MM.1S (cell line): ENCODE measurements around the gene ENDOV.

Experiments
- DNase-seq: peaks from one replicate; pipeline ENCODE4 v3.0.0-alpha.2; 2015
- H2AFZ ChIP-seq: fragments of 300-600 bp; sonication (generic); 2 replicates; pipeline ENCODE4 v1.6.0; 2016; ENCODE audit warnings: antibody characterized with exemption, low read length
- H3F3A ChIP-seq: fragments of 300-600 bp; sonication (generic); 2 replicates; pipeline ENCODE4 v1.6.1; 2016; ENCODE audit warnings: mild to moderate bottlenecking, antibody characterized with exemption, low read length, moderate library complexity, mixed read lengths; ENCODE audit not compliant: insufficient read depth
- H3K27ac ChIP-seq: fragments of 300-600 bp; sonication (generic); 2 replicates; pipeline ENCODE4 v1.5.1; 2016; ENCODE audit warnings: mild to moderate bottlenecking, low read length
- H3K27me3 ChIP-seq: fragments of 300-600 bp; sonication (generic); replicated peaks from 2 replicates; pipeline ENCODE4 v1.6.0; 2016; ENCODE audit warnings: low read length; ENCODE audit not compliant: insufficient read depth
- H3K36me3 ChIP-seq: fragments of 300-600 bp; sonication (generic); replicated peaks from 2 replicates; pipeline ENCODE4 v1.6.1; 2016; ENCODE audit warnings: mild to moderate bottlenecking, low read length, mixed read lengths; ENCODE audit not compliant: insufficient read depth
- H3K4me1 ChIP-seq: fragments of 300-600 bp; sonication (generic); 2 replicates; pipeline ENCODE4 v1.6.1; 2016; ENCODE audit warnings: low read length, mixed read lengths
- H3K4me2 ChIP-seq: fragments of 300-600 bp; sonication (generic); 2 replicates; pipeline ENCODE4 v1.6.0; 2016; ENCODE audit warnings: low read depth, low read length
- H3K4me3 ChIP-seq: fragments of 300-600 bp; sonication (generic); 2 replicates; pipeline ENCODE4 v1.5.1; 2016; ENCODE audit warnings: low read length, mixed read lengths
- H3K79me2 ChIP-seq: fragments of 300-600 bp; sonication (generic); 2 replicates; pipeline ENCODE4 v1.6.1; 2016; ENCODE audit warnings: mixed run types, low read length, mixed read lengths
- H3K9ac ChIP-seq: fragments of 300-600 bp; sonication (generic); 2 replicates; pipeline ENCODE4 v1.6.1; 2016; ENCODE audit warnings: low read length, mixed read lengths
- H3K9me2 ChIP-seq: fragments of 300-600 bp; sonication (generic); replicated peaks from 2 replicates; pipeline ENCODE4 v1.6.1; 2016; ENCODE audit warnings: mild to moderate bottlenecking, low read length, mixed read lengths; ENCODE audit not compliant: insufficient read depth
- H3K9me3 ChIP-seq: fragments of 300-600 bp; sonication (generic); replicated peaks from 2 replicates; pipeline ENCODE4 v1.6.1; 2016; ENCODE audit warnings: mild to moderate bottlenecking, low read length, mixed read lengths; ENCODE audit not compliant: insufficient read depth
- H4K20me1 ChIP-seq: fragments of 300-600 bp; sonication (generic); 2 replicates; pipeline ENCODE4 v1.6.1; 2016; ENCODE audit warnings: mild to moderate bottlenecking, low read length, moderate library complexity, mixed read lengths; ENCODE audit not compliant: insufficient read depth
- CTCF ChIP-seq: fragments of 300-600 bp; sonication (generic); IDR thresholded peaks from 2 replicates; pipeline ENCODE4 v1.5.1; 2016; ENCODE audit warnings: antibody characterized with exemption, low read length, mixed read lengths
- EZH2 ChIP-seq: fragments of 300-600 bp; sonication (generic); optimal IDR thresholded peaks from 2 replicates; pipeline ENCODE3; 2017; ENCODE audit warnings: low read depth, mild to moderate bottlenecking, antibody characterized with exemption, low read length, mixed read lengths
- EZH2phosphoT487 ChIP-seq: fragments of 300-600 bp; sonication (generic); IDR thresholded peaks from 2 replicates; pipeline ENCODE4 v1.6.1; 2018; ENCODE audit warnings: antibody characterized with exemption, low read length

ENDOV gene

GRCh38 chr17:80455336-80455710, 40.4 kb downstream of the ENDOV start:
- no peaks in the 10 kb centered on the region for H3K79me2 ChIP-seq
- no peaks in the 10 kb centered on the region for H3K9me2 ChIP-seq
- H3K4me3 ChIP-seq, result peak overlapping the region; percentile 94
- peaks cover 80% of the 10 kb centered on the region for H3K27me3 ChIP-seq
- peak overlapping the region; percentile 64; the same call in 1 of the 2 replicates for H3K27ac ChIP-seq
- DNase-seq, result peak; percentile 15
- TF ChIP-seq CTCF (no peak), EZH2phosphoT487 (no peak), EZH2 (no peak)
- peak overlapping the region; percentile 90 for H3K9ac ChIP-seq
- H4K20me1 ChIP-seq, result no peaks in the 10 kb centered on the region
- H3K36me3 ChIP-seq, result no peaks in the 10 kb centered on the region
- H2AFZ ChIP-seq, result peak overlapping the region; percentile 96
- peaks cover 16% of the 10 kb centered on the region for H3K4me1 ChIP-seq
- H3K4me2 ChIP-seq, result peak overlapping the region; percentile 99
- H3K9me3 ChIP-seq, result no peaks in the 10 kb centered on the region
- H3F3A ChIP-seq, result peaks cover 9% of the 10 kb centered on the region; the same call in 1 of the 2 replicates

GRCh38 chr17:80455784-80456183, 40.8 kb downstream of the ENDOV start:
- no peak overlapping the region for H2AFZ ChIP-seq
- no peak overlapping the region for H3K27ac ChIP-seq
- H3F3A ChIP-seq, result peaks cover 9% of the 10 kb centered on the region; the same call in 1 of the 2 replicates
- H3K9me3 ChIP-seq, result no peaks in the 10 kb centered on the region
- H3K36me3 ChIP-seq, result no peaks in the 10 kb centered on the region
- H3K4me2 ChIP-seq, result peak overlapping the region; percentile 99; the same call in 1 of the 2 replicates
- H3K4me1 ChIP-seq, result peaks cover 16% of the 10 kb centered on the region
- peaks cover 80% of the 10 kb centered on the region for H3K27me3 ChIP-seq
- DNase-seq, result no peak
- H4K20me1 ChIP-seq, result no peaks in the 10 kb centered on the region
- H3K79me2 ChIP-seq, result no peaks in the 10 kb centered on the region
- H3K9me2 ChIP-seq, result no peaks in the 10 kb centered on the region
- no peak overlapping the region for H3K4me3 ChIP-seq
- TF ChIP-seq EZH2phosphoT487, result no peak
- TF ChIP-seq CTCF, result no peak
- no peak for TF ChIP-seq EZH2
- H3K9ac ChIP-seq, result no peak overlapping the region

GRCh38 chr17:80456465-80457235, 41.7 kb downstream of the ENDOV start:
- no peaks in the 10 kb centered on the region for H3K79me2 ChIP-seq
- H3K4me1 ChIP-seq, result peaks cover 16% of the 10 kb centered on the region
- H4K20me1 ChIP-seq, result no peaks in the 10 kb centered on the region
- peaks cover 80% of the 10 kb centered on the region for H3K27me3 ChIP-seq
- H3K27ac ChIP-seq, result no peak overlapping the region
- TF ChIP-seq CTCF (no peak), EZH2phosphoT487 (no peak)
- no peak overlapping the region for H3K4me3 ChIP-seq
- H3K9me3 ChIP-seq, result no peaks in the 10 kb centered on the region
- no peak overlapping the region for H3K9ac ChIP-seq
- no peaks in the 10 kb centered on the region for H3K36me3 ChIP-seq
- peaks cover 9% of the 10 kb centered on the region; the same call in 1 of the 2 replicates for H3F3A ChIP-seq
- DNase-seq, result no peak
- peak overlapping the region; percentile 35; the same call in 1 of the 2 replicates for H3K4me2 ChIP-seq
- 0 out of 2 replicates have a peak overlapping the region, but pooled peaks have one; percentile 20 for H2AFZ ChIP-seq
- H3K9me2 ChIP-seq, result no peaks in the 10 kb centered on the region
